Measurements from ENCODE around the gene RAB15.

DNA sequence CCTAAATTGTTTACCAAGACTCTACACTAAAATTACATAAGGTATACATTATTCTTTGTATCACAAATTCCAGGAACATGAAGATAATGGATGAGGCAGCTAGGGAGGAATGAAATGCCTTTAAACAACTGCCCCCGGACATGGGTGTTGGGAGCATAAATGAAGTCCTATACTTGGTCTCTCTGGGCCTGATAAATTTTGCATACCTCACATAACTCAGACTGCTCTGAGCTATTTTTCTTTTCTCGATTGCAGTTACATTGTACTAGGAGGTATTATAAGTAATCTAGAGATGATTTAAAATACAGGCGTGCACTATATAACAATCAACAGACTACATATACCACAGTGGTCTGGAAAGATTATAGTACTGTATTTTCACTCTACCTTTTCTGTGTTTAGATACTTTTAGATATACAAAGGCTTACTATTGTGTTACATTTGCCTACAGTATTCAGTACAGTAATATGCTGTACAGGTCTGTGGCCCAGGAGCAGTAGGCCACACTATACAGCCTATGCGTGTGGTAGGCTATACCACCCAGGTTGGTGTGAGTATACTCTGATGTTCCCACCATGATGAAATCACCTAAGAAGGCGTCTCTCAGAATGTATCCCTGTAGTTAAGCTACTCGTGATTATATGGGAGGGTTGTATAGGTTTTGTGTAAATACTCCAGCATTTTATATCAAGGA, 28.9 kb upstream of the RAB15 start:
- TF ChIP-seq, protein P1, sequence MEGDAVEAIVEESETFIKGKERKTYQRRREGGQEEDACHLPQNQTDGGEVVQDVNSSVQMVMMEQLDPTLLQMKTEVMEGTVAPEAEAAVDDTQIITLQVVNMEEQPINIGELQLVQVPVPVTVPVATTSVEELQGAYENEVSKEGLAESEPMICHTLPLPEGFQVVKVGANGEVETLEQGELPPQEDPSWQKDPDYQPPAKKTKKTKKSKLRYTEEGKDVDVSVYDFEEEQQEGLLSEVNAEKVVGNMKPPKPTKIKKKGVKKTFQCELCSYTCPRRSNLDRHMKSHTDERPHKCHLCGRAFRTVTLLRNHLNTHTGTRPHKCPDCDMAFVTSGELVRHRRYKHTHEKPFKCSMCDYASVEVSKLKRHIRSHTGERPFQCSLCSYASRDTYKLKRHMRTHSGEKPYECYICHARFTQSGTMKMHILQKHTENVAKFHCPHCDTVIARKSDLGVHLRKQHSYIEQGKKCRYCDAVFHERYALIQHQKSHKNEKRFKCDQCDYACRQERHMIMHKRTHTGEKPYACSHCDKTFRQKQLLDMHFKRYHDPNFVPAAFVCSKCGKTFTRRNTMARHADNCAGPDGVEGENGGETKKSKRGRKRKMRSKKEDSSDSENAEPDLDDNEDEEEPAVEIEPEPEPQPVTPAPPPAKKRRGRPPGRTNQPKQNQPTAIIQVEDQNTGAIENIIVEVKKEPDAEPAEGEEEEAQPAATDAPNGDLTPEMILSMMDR (IDR thresholded peaks at IDR 0.05; ENCODE audit: extremely low read depth in 1 of 2, insufficient read depth in 1 of 2, low read depth in 1 of 2, low read length in 2 of 2): no peak
- TF ChIP-seq POLR2A (IDR thresholded peaks at IDR 0.05; ENCODE audit: low read depth, low read length): no peak
- TF ChIP-seq EZH2 (IDR thresholded peaks at IDR 0.05; ENCODE audit: borderline replicate concordance, low read depth, low read length, severe bottlenecking): no peak

Data from endothelial cell of umbilical vein (primary cell).